Prostate gland (tissue), 2 donors: ENCODE results near the gene TMEM243.

ENCODE experiments used
- POLR2A ChIP-seq: fragments of 450-650 bp; IDR thresholded peaks from one replicate; pipeline ENCODE4 v1.6.1; 2016; ENCODE audit warnings: antibody characterized with exemption, mild to moderate bottlenecking
- POLR2AphosphoS5 ChIP-seq: sonication (generic); formaldehyde crosslinking; IDR thresholded peaks from one replicate; pipeline ENCODE4 v1.6.1; 2017; ENCODE audit warnings: antibody characterized with exemption
- TF ChIP-seq, protein P1 (sequence below), 4 experiments: fragments of 200-600 bp in 2 of 4; fragments of 450-650 bp in 2 of 4; sonication (generic) in 2 of 4; IDR thresholded peaks; 1 replicate in 3 of 4; 2 replicates in 1 of 4; pipeline ENCODE4 v1.5.1; 2016 to 2019; ENCODE audit warnings: antibody characterized with exemption in 4 of 4, mild to moderate bottlenecking in 2 of 4, moderate library complexity in 2 of 4

DNA sequence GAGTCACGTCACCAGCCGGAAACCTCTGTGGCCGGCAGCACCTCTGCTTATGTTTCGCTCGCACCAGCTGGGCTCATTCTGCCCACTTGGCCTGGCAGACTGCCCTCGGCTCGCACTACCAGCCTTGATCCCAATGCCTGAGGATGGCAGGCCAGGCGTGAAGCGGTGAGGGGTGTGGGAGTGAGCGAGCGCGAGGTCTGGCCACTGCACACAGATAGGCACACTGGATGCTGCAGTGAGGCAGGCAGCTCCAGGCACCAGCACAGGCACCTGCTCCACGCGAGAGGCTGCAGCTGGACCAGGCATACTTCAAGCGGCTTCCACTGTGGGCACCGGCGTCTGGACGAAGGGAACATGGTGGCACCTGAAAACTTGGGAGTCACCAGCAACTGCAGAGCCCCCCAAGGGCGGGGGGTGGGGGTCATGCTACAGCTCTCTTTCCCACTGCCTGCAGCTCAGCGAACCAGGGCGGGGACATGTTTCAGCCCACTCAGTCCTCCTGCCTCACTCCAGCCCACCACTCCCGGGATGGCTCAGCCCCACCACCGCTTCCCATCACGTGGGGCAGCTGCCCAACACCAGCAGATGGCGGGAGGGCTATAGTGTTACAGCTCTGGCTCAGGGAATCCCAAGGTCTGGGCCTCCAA is 72.7 kb downstream of the TMEM243 start:
- no peak for TF ChIP-seq POLR2AphosphoS5
- TF ChIP-seq, protein P1, sequence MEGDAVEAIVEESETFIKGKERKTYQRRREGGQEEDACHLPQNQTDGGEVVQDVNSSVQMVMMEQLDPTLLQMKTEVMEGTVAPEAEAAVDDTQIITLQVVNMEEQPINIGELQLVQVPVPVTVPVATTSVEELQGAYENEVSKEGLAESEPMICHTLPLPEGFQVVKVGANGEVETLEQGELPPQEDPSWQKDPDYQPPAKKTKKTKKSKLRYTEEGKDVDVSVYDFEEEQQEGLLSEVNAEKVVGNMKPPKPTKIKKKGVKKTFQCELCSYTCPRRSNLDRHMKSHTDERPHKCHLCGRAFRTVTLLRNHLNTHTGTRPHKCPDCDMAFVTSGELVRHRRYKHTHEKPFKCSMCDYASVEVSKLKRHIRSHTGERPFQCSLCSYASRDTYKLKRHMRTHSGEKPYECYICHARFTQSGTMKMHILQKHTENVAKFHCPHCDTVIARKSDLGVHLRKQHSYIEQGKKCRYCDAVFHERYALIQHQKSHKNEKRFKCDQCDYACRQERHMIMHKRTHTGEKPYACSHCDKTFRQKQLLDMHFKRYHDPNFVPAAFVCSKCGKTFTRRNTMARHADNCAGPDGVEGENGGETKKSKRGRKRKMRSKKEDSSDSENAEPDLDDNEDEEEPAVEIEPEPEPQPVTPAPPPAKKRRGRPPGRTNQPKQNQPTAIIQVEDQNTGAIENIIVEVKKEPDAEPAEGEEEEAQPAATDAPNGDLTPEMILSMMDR (IDR thresholded peaks at IDR 0.05) = no peak
- no peak for TF ChIP-seq POLR2A
